Upper lobe of left lung (tissue), 6 donors: Measurements from ENCODE around the gene TRPV3. TPM values are rescaled to one million over a fixed set of nuclear protein-coding genes. Genes with fewer than 3 reads are reported as not detected.

Experiments used
- ATAC-seq, 2 donors: fragments of 200-7000 bp; cut with Tn5 transposase; one replicate each; pipeline ENCODE4 v1.9.1; 2022; ENCODE audit warnings: mild to moderate bottlenecking in 2 of 2, moderate library complexity in 2 of 2; ENCODE audit not compliant: low FRiP score in 2 of 2
- DNase-seq, 2 donors: peaks; one replicate each; pipeline ENCODE4 v3.0.0-alpha.2; 2019 to 2020
- H3K27ac ChIP-seq, 4 donors: fragments of 200-600 bp; sonication (generic); one replicate each; pipeline ENCODE4 v1.5.1; 2016 to 2019
- H3K27me3 ChIP-seq, 4 donors: fragments of 200-600 bp; sonication (generic); one replicate each; pipeline ENCODE4 v1.5.1; 2017 to 2019
- H3K36me3 ChIP-seq, 4 donors: fragments of 200-600 bp; sonication (generic); one replicate each; pipeline ENCODE4 v1.5.1; 2016 to 2019
- H3K4me1 ChIP-seq, 4 donors: fragments of 200-600 bp; sonication (generic); one replicate each; pipeline ENCODE4 v1.5.1; 2018 to 2019
- H3K4me3 ChIP-seq, 4 donors: fragments of 200-600 bp; sonication (generic); one replicate each; pipeline ENCODE4 v1.5.1; 2017 to 2019; ENCODE audit warnings: mild to moderate bottlenecking in 2 of 4, moderate library complexity in 1 of 4
- H3K9me3 ChIP-seq, 4 donors: fragments of 200-600 bp; sonication (generic); one replicate each; pipeline ENCODE4 v1.5.1; 2018 to 2019
- EP300 ChIP-seq, 4 donors: sonication (generic); formaldehyde crosslinking; IDR thresholded peaks; one replicate each; pipeline ENCODE4 v1.5.1; 2017; ENCODE audit warnings: antibody characterized with exemption in 4 of 4, control low read depth in 2 of 4
- POLR2A ChIP-seq, 4 donors: fragments of 450-650 bp; IDR thresholded peaks; one replicate each; pipeline ENCODE4 v1.5.1; 2016 to 2017; ENCODE audit warnings: antibody characterized with exemption in 4 of 4, mild to moderate bottlenecking in 2 of 4
- POLR2AphosphoS5 ChIP-seq, 2 donors: sonication (generic); formaldehyde crosslinking; IDR thresholded peaks; one replicate each; pipeline ENCODE4 v1.5.1; 2017; ENCODE audit warnings: antibody characterized with exemption in 2 of 2
- WGBS, 2 donors: methylation state at CpG; one replicate each; pipeline ENCODE4 v1.1.5; 2017 to 2018; 5-methylcytosine and 5-hydroxymethylcytosine counted together
- total RNA-seq, 6 donors: library from RNA; depleted of rRNA in 4 of 6; stranded (reverse); fragments of >200 nt in 4 of 6; gene quantifications; one replicate each; pipeline versions ENCODE4 v1.1.0 to v1.2.1, GENCODE V29; 2016 to 2021
- TF ChIP-seq, protein P1 (sequence below), 6 experiments: fragments of 450-650 bp in 4 of 6; fragments of 200-600 bp in 2 of 6; sonication (generic) in 2 of 6; IDR thresholded peaks; one replicate each; pipeline ENCODE4 v1.5.1; 2016 to 2019; ENCODE audit warnings: antibody characterized with exemption in 6 of 6
- donor health status: DM: no; HTN: no; CAD: no; lungs with moderate emphysema.
- donor health status: DM: no; HTN: yes; CAD: no; lungs with severe emphysema.

TRPV3 gene
- total RNA-seq, 6 donors from 2014 or later: under 0.01 to 0.84 (median 0.28) TPM

DNA sequence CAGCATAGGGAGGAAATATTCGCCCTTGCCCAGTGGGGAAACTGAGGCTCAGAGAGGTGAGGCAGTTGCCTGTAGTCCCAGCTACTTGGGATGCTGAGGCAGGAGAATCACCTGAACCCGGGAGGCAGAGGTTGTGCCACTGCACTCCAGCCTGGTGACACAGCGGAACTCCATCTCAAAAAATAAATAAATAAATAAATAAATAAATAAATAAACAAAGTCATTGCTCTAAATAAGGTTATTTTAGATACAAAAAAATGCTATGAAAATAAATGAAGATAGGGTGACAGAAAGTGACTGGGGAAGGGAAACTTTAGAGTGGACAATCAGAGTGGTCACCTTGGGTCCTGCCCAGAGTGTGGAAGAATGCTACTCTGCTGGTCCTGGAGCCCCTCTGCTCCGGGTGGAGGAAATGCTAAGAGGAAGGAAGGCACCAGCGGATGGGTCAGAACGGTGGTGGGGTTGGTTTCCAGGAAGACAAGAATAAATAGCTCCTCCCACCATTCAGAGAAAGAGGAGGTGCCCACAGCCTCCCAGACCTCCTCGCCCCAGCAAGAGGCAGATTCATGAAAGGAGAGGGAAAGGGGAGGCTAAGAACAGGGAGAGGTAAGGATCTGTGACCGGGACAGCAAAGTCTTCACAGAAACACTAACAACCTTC lies 17.6 kb downstream of the TRPV3 start:
- H3K4me1 ChIP-seq: peaks cover 0 to 8% (median 0%) of the 10 kb centered on the region in 4 donors
- DNase-seq (no peak), ATAC-seq (no peak)
- 66 to 70% methylated on average over 8 of the region's 8 CpGs for WGBS, 2 donors
- H3K4me3 ChIP-seq: no peak overlapping the region
- H3K36me3 ChIP-seq: no peaks in the 10 kb centered on the region
- no peak overlapping the region for H3K27ac ChIP-seq
- H3K27me3 ChIP-seq: no peaks in the 10 kb centered on the region
- no peak for TF ChIP-seq POLR2AphosphoS5 (IDR thresholded peaks at IDR 0.05)
- TF ChIP-seq, protein P1, sequence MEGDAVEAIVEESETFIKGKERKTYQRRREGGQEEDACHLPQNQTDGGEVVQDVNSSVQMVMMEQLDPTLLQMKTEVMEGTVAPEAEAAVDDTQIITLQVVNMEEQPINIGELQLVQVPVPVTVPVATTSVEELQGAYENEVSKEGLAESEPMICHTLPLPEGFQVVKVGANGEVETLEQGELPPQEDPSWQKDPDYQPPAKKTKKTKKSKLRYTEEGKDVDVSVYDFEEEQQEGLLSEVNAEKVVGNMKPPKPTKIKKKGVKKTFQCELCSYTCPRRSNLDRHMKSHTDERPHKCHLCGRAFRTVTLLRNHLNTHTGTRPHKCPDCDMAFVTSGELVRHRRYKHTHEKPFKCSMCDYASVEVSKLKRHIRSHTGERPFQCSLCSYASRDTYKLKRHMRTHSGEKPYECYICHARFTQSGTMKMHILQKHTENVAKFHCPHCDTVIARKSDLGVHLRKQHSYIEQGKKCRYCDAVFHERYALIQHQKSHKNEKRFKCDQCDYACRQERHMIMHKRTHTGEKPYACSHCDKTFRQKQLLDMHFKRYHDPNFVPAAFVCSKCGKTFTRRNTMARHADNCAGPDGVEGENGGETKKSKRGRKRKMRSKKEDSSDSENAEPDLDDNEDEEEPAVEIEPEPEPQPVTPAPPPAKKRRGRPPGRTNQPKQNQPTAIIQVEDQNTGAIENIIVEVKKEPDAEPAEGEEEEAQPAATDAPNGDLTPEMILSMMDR (IDR thresholded peaks at IDR 0.05): no peak
- TF ChIP-seq EP300 (IDR thresholded peaks at IDR 0.05): no peak
- TF ChIP-seq POLR2A (IDR thresholded peaks at IDR 0.05): no peak
- H3K9me3 ChIP-seq: no peaks in the 10 kb centered on the region

DNA sequence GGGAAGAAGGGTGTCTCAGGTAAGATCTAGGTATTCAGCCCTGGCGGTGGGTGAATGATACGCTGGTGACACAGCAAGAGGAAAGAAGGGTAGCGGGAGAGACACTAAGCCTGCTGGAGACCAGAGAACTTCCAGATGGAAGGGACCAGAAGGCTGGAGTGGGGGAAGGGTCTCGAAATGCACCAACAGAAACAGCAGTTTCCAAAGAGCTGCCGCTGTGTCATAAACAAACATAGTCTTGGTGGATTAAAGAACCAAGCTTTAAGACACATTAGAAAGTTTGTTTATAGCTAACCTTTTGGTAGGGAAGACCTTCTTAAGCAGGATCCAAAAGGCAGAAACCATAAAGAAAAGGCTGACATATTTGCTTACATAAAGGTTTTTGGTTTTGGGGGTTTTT lies 20.9 kb downstream of the TRPV3 start:
- TF ChIP-seq POLR2A (IDR thresholded peaks at IDR 0.05) (no peak), EP300 (IDR thresholded peaks at IDR 0.05) (no peak), POLR2AphosphoS5 (IDR thresholded peaks at IDR 0.05) (no peak)
- TF ChIP-seq, protein P1 (IDR thresholded peaks at IDR 0.05): no peak
- Histone ChIP-seq H3K27me3 (no peaks in the 10 kb centered on the region), H3K9me3 (no peaks in the 10 kb centered on the region), H3K27ac (no peak overlapping the region), H3K4me3 (no peak overlapping the region), H3K36me3 (no peaks in the 10 kb centered on the region), H3K4me1 (peaks cover 0 to 8% (median 0%) of the 10 kb centered on the region in 4 donors)
- DNase-seq (no peak), ATAC-seq (no peak)
- 69 to 77% methylated on average over 5 of the region's 5 CpGs for WGBS, 2 donors

DNA sequence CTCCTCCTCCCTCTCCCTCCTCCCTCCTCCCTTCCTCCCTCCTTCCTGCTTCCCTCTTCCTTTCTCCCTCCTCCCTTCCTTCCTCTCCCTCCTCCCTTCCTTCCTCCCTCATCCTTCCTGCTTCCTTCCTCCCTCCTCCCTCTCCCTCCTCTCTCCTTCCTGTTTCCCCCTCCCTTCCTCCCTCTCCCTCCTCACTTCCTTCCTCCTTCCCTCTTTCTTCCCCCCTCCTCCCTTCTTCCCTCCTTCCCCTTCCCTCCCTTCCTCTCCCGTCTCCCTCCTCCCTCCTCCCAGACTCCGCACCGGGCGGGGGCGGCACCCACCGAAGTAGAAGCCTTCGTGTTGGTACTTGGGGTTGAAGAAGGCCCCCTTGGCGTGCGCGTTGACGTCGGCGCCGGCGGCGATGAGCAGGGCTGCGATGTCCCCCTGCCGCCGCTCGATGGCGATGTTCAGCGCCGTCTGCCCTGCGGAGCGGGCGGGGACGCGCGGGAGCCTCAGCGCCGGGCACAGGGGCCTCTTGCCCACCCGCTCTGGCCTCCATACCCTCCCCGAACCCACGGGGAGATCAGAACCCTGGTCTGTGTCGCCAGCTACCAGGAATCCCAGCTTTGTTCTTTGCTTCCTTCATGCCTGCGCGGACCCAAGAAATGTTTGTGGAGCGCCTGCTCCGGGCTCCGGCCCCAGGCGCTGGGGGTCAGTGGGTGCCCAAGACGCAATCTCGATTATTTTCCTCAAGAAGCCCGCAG lies 22.2 kb downstream of the TRPV3 start:
- 6 to 7% methylated on average over 18 to 44 of the region's 44 CpGs for WGBS, 2 donors
- peaks cover 0 to 8% (median 0%) of the 10 kb centered on the region in 4 donors for H3K4me1 ChIP-seq
- H3K9me3 ChIP-seq: no peaks in the 10 kb centered on the region
- DNase-seq: peak in 1 of 2 donors; percentile 94
- TF ChIP-seq, protein P1 (IDR thresholded peaks at IDR 0.05): peak; percentile 50 to 83 (median 64)
- no peak for TF ChIP-seq POLR2A (IDR thresholded peaks at IDR 0.05)
- no peaks in the 10 kb centered on the region for H3K36me3 ChIP-seq
- no peaks in the 10 kb centered on the region for H3K27me3 ChIP-seq
- peak overlapping the region in 2 of 4 donors; percentile 35 for H3K27ac ChIP-seq
- ATAC-seq: peak; percentile 85 to 93
- peak overlapping the region in 3 of 4 donors; percentile 24 to 46 (median 40) for H3K4me3 ChIP-seq

GRCh38 chr17:3534881-3535252 lies 22.7 kb downstream of the TRPV3 start:
- WGBS, 2 donors: 25 to 26% methylated on average over 3 of the region's 3 CpGs
- no peak for DNase-seq
- no peaks in the 10 kb centered on the region for H3K36me3 ChIP-seq
- no peaks in the 10 kb centered on the region for H3K27me3 ChIP-seq
- peak; percentile 34 to 39 for ATAC-seq
- H3K9me3 ChIP-seq: no peaks in the 10 kb centered on the region
- H3K4me3 ChIP-seq: no peak overlapping the region
- TF ChIP-seq POLR2AphosphoS5 (IDR thresholded peaks at IDR 0.05) (no peak), POLR2A (IDR thresholded peaks at IDR 0.05) (no peak), EP300 (IDR thresholded peaks at IDR 0.05) (no peak)
- TF ChIP-seq, protein P1 (IDR thresholded peaks at IDR 0.05): no peak
- H3K27ac ChIP-seq: no peak overlapping the region
- H3K4me1 ChIP-seq: peaks cover 0 to 8% (median 0%) of the 10 kb centered on the region in 4 donors
